Measurements from ENCODE around the gene MEIKIN. TPM values are rescaled to one million over a fixed set of nuclear protein-coding genes. Genes with fewer than 3 reads are reported as not detected.

MEIKIN gene
- total RNA-seq, 1 experiment from 2014 or later, result not detected

DNA sequence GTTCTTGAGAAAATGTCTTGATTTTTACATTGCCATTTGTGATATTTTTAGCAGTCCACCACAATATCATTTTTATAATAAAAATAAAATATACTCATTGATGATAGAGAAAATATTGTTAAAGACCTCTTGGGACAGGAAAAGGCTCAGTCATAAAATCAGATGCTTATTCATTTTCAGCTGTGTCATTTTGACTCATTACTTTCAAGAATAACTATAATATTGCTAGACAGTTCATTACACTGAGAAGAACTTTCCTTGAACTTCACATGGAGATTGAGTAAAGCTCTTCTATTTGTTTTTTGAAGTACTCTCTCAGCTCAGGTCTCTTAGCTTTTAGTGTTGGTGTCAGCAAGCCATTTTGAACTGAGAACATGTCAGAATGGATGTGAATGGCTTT lies 8.5 kb upstream of the MEIKIN start:
- Histone ChIP-seq H2AFZ (no peak overlapping the region), H3K79me2 (ENCODE audit: low read depth) (no peaks in the 10 kb centered on the region), H3K9me3 (ENCODE audit: insufficient read depth, low read depth) (no peaks in the 10 kb centered on the region), H4K20me1 (ENCODE audit: insufficient read depth) (no peaks in the 10 kb centered on the region), H3K9me2 (ENCODE audit: insufficient read depth) (no peaks in the 10 kb centered on the region; the same call in 1 of the 2 replicates), H3K4me1 (replicated peaks; ENCODE audit: insufficient read depth) (no peaks in the 10 kb centered on the region), H3F3A (ENCODE audit: insufficient read depth, low read depth) (no peaks in the 10 kb centered on the region), H3K27me3 (ENCODE audit: insufficient read depth, low read depth) (no peaks in the 10 kb centered on the region), H3K27ac (no peak overlapping the region), H3K4me3 (no peak overlapping the region), H3K36me3 (ENCODE audit: low read depth) (no peaks in the 10 kb centered on the region), H3K4me2 (no peak overlapping the region)
- no peak for DNase-seq
- ChIA-PET POLR2A (ENCODE audit: unreplicated experiment) (no interaction called here), CTCF (no interaction called here)
- intact Hi-C loops (cut with micrococcal nuclease; ENCODE audit: unreplicated experiment), result no loop called here
- TF ChIP-seq CTCF (conservative IDR thresholded peaks at IDR 0.05) (no peak), EZH2 (IDR thresholded peaks at IDR 0.05; ENCODE audit: low read depth) (no peak)
- no TSS peak for BruUV-seq (replicated peaks)

DNA sequence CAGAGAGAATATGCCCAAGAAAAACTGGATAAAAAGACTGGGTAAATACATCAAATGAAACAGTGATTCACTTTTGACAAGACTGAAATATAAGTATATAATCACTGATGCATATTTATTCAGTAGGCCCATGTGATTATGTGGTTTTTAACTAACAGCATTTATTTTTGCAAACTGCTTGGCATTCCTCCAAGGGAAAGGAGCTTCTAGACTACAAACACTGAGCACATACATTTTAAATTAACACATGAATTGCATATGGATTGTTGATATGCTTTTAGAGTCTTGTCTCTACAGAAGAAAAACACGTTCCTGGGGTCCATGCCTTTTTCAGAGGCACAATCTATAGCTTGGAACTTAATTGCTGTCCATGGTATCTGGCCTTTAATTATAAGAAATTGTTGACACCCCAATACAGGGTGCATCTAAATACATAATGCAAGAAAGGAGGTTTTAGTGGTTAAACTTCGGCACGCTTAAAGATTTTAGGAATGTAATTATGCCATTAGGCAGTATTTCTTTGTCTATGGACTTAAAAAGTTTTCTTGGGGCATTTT lies 6.9 kb upstream of the MEIKIN start:
- BruUV-seq (replicated peaks), result no TSS peak
- TF ChIP-seq EZH2 (IDR thresholded peaks at IDR 0.05; ENCODE audit: low read depth) (no peak), CTCF (conservative IDR thresholded peaks at IDR 0.05) (no peak)

DNA sequence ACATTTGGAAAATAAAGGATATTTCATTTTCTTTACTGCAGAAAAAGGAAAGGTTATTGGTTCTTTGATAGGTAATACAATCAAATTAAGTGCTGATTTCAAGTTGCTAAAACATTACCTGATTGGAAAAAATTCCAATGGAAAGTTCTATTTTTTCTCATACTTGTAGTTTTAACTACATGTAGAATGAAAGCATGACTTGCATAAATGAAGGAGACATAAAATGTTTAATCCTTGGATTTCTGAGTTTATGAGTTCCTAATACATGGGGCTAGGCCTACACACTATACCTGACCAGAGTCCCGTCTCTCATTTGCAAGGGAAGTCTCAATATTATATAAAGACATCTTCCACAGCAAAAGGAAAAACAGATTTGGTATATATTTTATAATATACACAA lies 5.2 kb upstream of the MEIKIN start:
- Histone ChIP-seq H3F3A (ENCODE audit: insufficient read depth, low read depth) (no peaks in the 10 kb centered on the region), H3K79me2 (ENCODE audit: low read depth) (no peaks in the 10 kb centered on the region), H2AFZ (no peak overlapping the region), H3K4me1 (replicated peaks; ENCODE audit: insufficient read depth) (no peaks in the 10 kb centered on the region), H3K9me2 (ENCODE audit: insufficient read depth) (no peaks in the 10 kb centered on the region; the same call in 1 of the 2 replicates), H3K27ac (no peak overlapping the region), H4K20me1 (ENCODE audit: insufficient read depth) (no peaks in the 10 kb centered on the region), H3K4me2 (no peak overlapping the region), H3K27me3 (ENCODE audit: insufficient read depth, low read depth) (no peaks in the 10 kb centered on the region), H3K36me3 (ENCODE audit: low read depth) (no peaks in the 10 kb centered on the region), H3K9me3 (ENCODE audit: insufficient read depth, low read depth) (no peaks in the 10 kb centered on the region), H3K4me3 (no peak overlapping the region)
- POLR2A ChIA-PET (ENCODE audit: unreplicated experiment), result no interaction called here
- no peak for TF ChIP-seq CTCF (conservative IDR thresholded peaks at IDR 0.05)
- TF ChIP-seq EZH2 (IDR thresholded peaks at IDR 0.05; ENCODE audit: low read depth), result no peak
- CTCF ChIA-PET, result no interaction called here
- no peak for DNase-seq
- intact Hi-C loops (cut with micrococcal nuclease; ENCODE audit: unreplicated experiment), result no loop called here
- no TSS peak for BruUV-seq (replicated peaks)

More for the DNA sequence above, 6.9 kb upstream of the MEIKIN start:
- no peaks in the 10 kb centered on the region for H4K20me1 ChIP-seq (ENCODE audit: insufficient read depth)
- no peaks in the 10 kb centered on the region for H3K27me3 ChIP-seq (ENCODE audit: insufficient read depth, low read depth)
- ChIA-PET POLR2A (ENCODE audit: unreplicated experiment) (no interaction called here), CTCF (no interaction called here)
- H3K9me2 ChIP-seq (ENCODE audit: insufficient read depth), result no peaks in the 10 kb centered on the region; the same call in 1 of the 2 replicates
- no peak overlapping the region for H3K4me2 ChIP-seq
- no peaks in the 10 kb centered on the region for H3F3A ChIP-seq (ENCODE audit: insufficient read depth, low read depth)
- no peaks in the 10 kb centered on the region for H3K36me3 ChIP-seq (ENCODE audit: low read depth)
- H3K4me3 ChIP-seq, result no peak overlapping the region
- H2AFZ ChIP-seq, result no peak overlapping the region
- no peaks in the 10 kb centered on the region for H3K4me1 ChIP-seq (replicated peaks; ENCODE audit: insufficient read depth)
- no peaks in the 10 kb centered on the region for H3K9me3 ChIP-seq (ENCODE audit: insufficient read depth, low read depth)
- DNase-seq, result no peak
- H3K79me2 ChIP-seq (ENCODE audit: low read depth), result no peaks in the 10 kb centered on the region
- intact Hi-C loops (cut with micrococcal nuclease; ENCODE audit: unreplicated experiment), result no loop called here
- H3K27ac ChIP-seq, result no peak overlapping the region

All from PC-9 (cell line).